BJ (cell line): Measurements from ENCODE around the gene SLC47A1. TPM values are rescaled to one million over a fixed set of nuclear protein-coding genes. Genes with fewer than 3 reads are reported as not detected.

ENCODE experiments used
- CTCF ChIA-PET: fragments of 350-600 bp; formaldehyde crosslinking; extraction: SDS; loops from one replicate; lab custom pipeline; 2021; ENCODE audit warnings: antibody characterized with exemption, inconsistent platforms; lab: Yijun Ruan, JAX
- POLR2A ChIA-PET: fragments of 300-600 bp; sonication (Branson Sonifier 250); formaldehyde crosslinking; extraction: SDS; loops from one replicate; lab custom pipeline; 2021; ENCODE audit warnings: antibody characterized with exemption; lab: Charles Lee
- DNase-seq: peaks from one replicate; pipeline ENCODE4 v3.0.0-alpha.2; 2011; ENCODE audit warnings: low read depth
- H3K27me3 ChIP-seq: 2 replicates; pipeline ENCODE4 v1.6.0; 2011; ENCODE audit warnings: low read length; ENCODE audit not compliant: control insufficient read depth, insufficient read depth
- H3K36me3 ChIP-seq: 2 replicates; pipeline ENCODE4 v1.5.1; 2011; ENCODE audit warnings: low read length; ENCODE audit not compliant: control insufficient read depth, insufficient read depth
- H3K4me3 ChIP-seq: 2 replicates; pipeline ENCODE4 v1.5.1; 2011; ENCODE audit warnings: low read depth, mild to moderate bottlenecking, control low read depth, low read length
- CTCF ChIP-seq: IDR thresholded peaks from 2 replicates; pipeline ENCODE4 v1.5.1; 2011; ENCODE audit warnings: low read depth, mild to moderate bottlenecking, control low read depth, inconsistent platforms, low read length, moderate library complexity; ENCODE audit not compliant: insufficient read depth
- polyA plus RNA-seq: library from polyadenylated mRNA; depleted of rRNA; stranded (reverse); fragments of >200 nt; gene quantifications from 2 replicates; pipeline ENCODE4 v1.2.3, GENCODE V29; 2011

The SLC47A1 gene
- polyA plus RNA-seq, 1 experiment, result 0.22 TPM

DNA sequence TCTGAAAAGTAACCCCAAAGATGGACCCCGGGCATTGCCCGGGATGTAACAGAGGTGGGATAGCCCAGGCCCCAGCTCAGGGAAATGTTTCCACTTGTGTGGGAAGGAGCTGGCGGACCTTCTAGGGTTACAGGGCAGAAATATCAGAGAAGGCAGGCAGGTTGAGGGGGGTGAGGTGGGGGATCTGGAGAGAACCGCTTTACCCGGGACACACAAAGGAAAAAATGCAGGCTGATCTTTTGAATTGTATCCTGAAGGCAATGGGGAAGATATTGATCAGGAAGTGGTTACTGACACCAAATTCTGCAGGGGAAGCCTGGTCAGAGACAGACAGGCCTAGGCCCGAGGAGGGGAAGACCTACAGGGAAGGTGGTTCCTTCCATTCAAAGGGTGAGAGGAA is 3.5 kb downstream of the SLC47A1 start:
- H3K4me3 ChIP-seq, result no peak overlapping the region
- no peak for TF ChIP-seq CTCF
- no peak for DNase-seq
- CTCF ChIA-PET, result no interaction called here
- H3K36me3 ChIP-seq, result no peaks in the 10 kb centered on the region
- POLR2A ChIA-PET, result no interaction called here
- H3K27me3 ChIP-seq, result peaks cover 14% of the 10 kb centered on the region

DNA sequence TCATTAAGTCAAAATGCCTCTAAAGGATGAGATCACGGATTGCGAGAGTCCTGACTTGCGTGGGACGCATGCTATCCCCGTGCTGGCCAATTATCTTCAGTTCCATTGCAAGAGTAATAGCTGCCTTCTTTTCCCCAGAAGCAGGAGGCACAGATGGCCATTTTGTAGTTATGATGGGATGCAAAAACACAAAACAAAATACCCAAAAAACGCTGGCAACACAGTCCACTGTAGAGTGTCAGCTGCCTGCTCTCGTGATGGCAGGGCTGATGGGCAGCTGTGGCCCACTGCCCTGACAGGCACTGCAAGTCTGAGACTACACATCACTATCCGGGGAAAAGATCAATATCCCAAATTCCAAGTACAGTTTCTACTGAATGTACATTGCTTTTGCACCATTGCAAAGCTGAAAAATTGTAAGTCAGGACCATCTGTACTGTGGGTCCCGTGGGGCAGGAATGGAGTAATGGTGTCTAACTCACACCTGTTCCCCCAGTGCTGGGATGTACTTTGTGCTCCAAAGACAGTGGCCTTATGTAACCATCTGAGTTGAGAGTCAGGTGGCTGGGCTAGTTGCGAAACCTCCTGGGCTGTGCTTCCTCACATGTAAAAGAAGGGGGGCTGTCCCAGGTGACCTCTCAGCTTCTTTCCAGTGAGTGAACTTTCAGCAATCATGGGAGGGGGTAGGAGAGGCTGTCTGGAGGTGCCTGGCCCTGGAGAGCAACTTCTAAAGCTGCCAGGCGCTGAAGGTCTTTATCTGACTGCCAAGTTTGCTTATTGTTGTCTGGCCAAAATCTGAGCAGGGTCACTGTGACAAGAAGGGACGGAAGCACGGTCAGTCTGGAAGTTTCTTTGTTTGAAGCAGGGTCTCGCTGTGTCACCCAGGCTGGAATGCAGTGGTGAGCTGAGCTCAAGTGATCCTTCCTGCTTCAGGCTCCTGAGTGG is 4.7 kb downstream of the SLC47A1 start:
- POLR2A ChIA-PET, result no interaction called here
- no peaks in the 10 kb centered on the region for H3K36me3 ChIP-seq
- H3K27me3 ChIP-seq, result peaks cover 8% of the 10 kb centered on the region
- H3K4me3 ChIP-seq, result no peak overlapping the region
- DNase-seq, result no peak
- TF ChIP-seq CTCF, result no peak
- CTCF ChIA-PET, result no interaction called here

- TF ChIP-seq CTCF, result no peak
- POLR2A ChIA-PET, result no interaction called here
- no peaks in the 10 kb centered on the region for H3K36me3 ChIP-seq
- no peak for DNase-seq
- no peak overlapping the region for H3K4me3 ChIP-seq
- peaks cover 6% of the 10 kb centered on the region for H3K27me3 ChIP-seq
- CTCF ChIA-PET, result no interaction called here
Measured at GRCh38 chr17:19539040-19539399, 5.4 kb downstream of the SLC47A1 start.

DNA sequence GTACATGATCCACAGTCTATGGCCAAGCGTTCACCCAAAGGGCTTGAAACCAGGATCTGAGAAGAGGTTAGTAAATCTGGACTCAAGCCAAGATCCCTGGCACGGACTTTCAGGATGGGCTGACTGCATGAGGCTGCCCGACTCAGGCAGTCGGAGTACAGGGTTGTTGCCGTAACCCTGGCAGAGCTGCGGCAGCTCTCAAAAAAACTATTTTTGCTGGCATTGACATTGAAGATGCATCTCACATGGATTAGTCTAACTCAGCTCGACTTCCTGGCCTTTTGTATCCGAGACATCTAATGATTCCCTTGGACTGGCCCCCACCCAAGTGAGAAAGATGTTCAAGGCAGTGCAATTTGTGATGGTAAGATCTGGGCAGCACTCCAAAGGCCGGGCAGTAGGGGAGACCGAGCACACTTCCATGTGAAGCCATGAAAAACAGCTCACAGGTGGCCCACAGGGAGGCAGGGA is 6.2 kb downstream of the SLC47A1 start:
- ChIA-PET POLR2A (no interaction called here), CTCF (no interaction called here)
- no peak for TF ChIP-seq CTCF
- H3K4me3 ChIP-seq, result no peak overlapping the region
- no peak for DNase-seq
- H3K27me3 ChIP-seq, result peaks cover 3% of the 10 kb centered on the region; the same call in 1 of the 2 replicates
- H3K36me3 ChIP-seq, result no peaks in the 10 kb centered on the region

DNA sequence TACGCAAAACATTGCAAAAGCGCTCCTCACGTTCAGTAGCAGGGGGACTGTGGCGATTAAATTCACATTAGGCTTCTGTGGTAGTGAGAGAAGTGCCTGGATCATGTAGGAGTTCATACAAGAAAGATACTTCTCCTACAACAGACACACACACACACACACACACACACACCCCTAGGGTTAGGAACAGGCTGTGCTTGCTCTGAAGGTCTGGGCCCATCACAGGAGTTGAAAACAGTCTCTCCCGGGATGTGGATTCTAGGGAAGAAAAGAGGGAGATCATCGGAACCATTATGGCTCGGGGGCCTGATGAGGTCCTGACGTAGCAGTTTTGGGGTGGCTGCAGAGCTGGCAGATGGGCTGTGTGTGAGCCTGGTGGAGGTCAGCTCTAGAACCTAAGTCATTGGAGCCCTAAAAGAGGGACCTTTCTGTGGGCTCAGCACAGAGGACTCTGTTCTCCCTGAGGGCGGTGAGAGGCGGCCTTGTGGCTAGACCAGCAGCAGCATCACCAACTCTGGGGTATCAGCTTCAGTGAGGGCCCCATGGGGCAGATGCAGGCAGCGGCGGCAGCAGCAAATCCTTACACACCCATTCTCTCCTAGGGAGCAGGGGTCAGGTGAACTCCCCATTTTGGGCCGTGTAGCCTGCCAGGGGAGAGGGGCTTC is 7.2 kb downstream of the SLC47A1 start:
- ChIA-PET CTCF (no interaction called here), POLR2A (no interaction called here)
- Histone ChIP-seq H3K4me3 (no peak overlapping the region), H3K27me3 (0 out of 2 replicates have a peak, but pooled peaks cover 3% of the 10 kb centered on the region), H3K36me3 (no peaks in the 10 kb centered on the region)
- no peak for TF ChIP-seq CTCF
- DNase-seq, result no peak
